ENCODE data around the gene MAP2K1. TPM values are rescaled to one million over a fixed set of nuclear protein-coding genes. Genes with fewer than 3 reads are reported as not detected.
"Not testable (repeated sequence)": the region's sequence is repeated elsewhere in the genome, so short reads cannot be mapped to it uniquely, and the experiment has no call there.

MAP2K1 gene
- total RNA-seq, 4 donors from 2014 or later: 13.2 to 46.4 (median 33.5) TPM

- H3K4me1 ChIP-seq: peaks cover 0 to 5% of the 10 kb centered on the region in 2 donors
- intact Hi-C loops (cut with DNase I; ENCODE audit: low total_unique reads): loop anchor here (5.0 kb wide), 1 partner anchor 107 kb away; the partner anchor contains the start of gene SNAPC5
- H3K4me3 ChIP-seq: no peak overlapping the region
- H3K9me3 ChIP-seq: no peaks in the 10 kb centered on the region
- no peaks in the 10 kb centered on the region for H3K27me3 ChIP-seq
- no peak for DNase-seq
- H3K36me3 ChIP-seq: no peaks in the 10 kb centered on the region
- no peak for TF ChIP-seq POLR2A (IDR thresholded peaks at IDR 0.05)
- H3K27ac ChIP-seq: no peak overlapping the region
These were observed 3.2 kb downstream of the MAP2K1 start for GRCh38 chr15:66389859-66390381.

DNA sequence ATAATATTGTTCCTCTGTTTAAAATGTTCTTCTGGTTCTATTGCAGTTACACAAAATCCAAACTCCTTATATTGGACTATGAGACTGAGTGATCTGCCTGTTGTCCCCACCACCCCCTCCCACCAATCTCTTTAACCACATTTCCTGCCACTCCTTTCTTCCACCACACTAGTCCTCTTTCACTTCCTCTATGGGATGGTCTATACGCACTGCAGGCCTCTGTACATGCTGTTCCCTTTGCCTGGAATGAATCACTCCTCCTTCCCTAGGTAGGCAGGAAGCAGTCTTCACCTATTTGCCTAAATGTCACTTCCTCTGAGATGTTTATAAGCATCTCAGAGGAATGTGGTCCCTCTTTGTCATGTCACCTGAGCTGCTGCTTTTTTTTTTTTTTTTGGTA is 4.0 kb downstream of the MAP2K1 start:
- Histone ChIP-seq H3K4me3 (no peak overlapping the region), H3K27me3 (no peaks in the 10 kb centered on the region), H3K27ac (no peak overlapping the region), H3K4me1 (peaks cover 0 to 5% of the 10 kb centered on the region in 2 donors), H3K36me3 (no peaks in the 10 kb centered on the region), H3K9me3 (no peaks in the 10 kb centered on the region)
- no peak for DNase-seq
- TF ChIP-seq CTCF (IDR thresholded peaks at IDR 0.05) (no peak), POLR2A (IDR thresholded peaks at IDR 0.05) (no peak)
- intact Hi-C loops (cut with DNase I; ENCODE audit: low total_unique reads): no loop called here

GRCh38 chr15:66393037-66393436 is 6.3 kb downstream of the MAP2K1 start:
- H3K9me3 ChIP-seq; H3K27me3 ChIP-seq; H3K4me1 ChIP-seq; intact Hi-C loops (cut with DNase I; ENCODE audit: low total_unique reads); H3K4me3 ChIP-seq; H3K27ac ChIP-seq; DNase-seq; H3K36me3 ChIP-seq: not testable (repeated sequence)

DNA sequence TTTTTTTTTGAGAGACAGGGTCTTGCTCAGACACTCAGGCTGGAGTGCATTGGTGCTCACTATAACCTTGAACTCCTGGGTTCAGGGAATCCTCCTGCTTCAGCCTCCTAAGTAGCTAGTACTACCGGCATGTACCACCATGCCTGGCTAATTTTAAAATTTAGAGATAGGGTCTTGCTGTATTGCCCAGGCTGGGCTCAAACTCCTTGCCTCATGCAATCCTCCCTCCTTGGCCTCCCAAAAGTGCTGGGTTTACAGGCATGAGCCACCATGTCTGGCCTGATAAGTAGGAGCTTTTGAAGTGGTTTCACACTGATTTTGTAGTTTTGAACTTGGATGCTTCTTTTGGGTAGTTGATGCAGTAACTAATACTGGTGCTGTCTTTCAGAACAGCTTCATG is 7.8 kb downstream of the MAP2K1 start:
- no peaks in the 10 kb centered on the region for H3K36me3 ChIP-seq
- TF ChIP-seq POLR2A (IDR thresholded peaks at IDR 0.05) (no peak), CTCF (IDR thresholded peaks at IDR 0.05) (no peak)
- DNase-seq: no peak
- no peaks in the 10 kb centered on the region for H3K27me3 ChIP-seq
- no peaks in the 10 kb centered on the region for H3K4me1 ChIP-seq
- H3K27ac ChIP-seq: no peak overlapping the region
- H3K9me3 ChIP-seq: no peaks in the 10 kb centered on the region
- intact Hi-C loops (cut with DNase I; ENCODE audit: low total_unique reads): no loop called here
- H3K4me3 ChIP-seq: no peak overlapping the region

GRCh38 chr15:66394915-66395314 is 8.2 kb downstream of the MAP2K1 start:
- no peaks in the 10 kb centered on the region for H3K27me3 ChIP-seq
- H3K36me3 ChIP-seq: no peaks in the 10 kb centered on the region
- no peaks in the 10 kb centered on the region for H3K4me1 ChIP-seq
- intact Hi-C loops (cut with DNase I; ENCODE audit: low total_unique reads): no loop called here
- TF ChIP-seq POLR2A (IDR thresholded peaks at IDR 0.05) (no peak), CTCF (IDR thresholded peaks at IDR 0.05) (no peak)
- H3K4me3 ChIP-seq: no peak overlapping the region
- no peak for DNase-seq
- no peaks in the 10 kb centered on the region for H3K9me3 ChIP-seq
- H3K27ac ChIP-seq: no peak overlapping the region

DNA sequence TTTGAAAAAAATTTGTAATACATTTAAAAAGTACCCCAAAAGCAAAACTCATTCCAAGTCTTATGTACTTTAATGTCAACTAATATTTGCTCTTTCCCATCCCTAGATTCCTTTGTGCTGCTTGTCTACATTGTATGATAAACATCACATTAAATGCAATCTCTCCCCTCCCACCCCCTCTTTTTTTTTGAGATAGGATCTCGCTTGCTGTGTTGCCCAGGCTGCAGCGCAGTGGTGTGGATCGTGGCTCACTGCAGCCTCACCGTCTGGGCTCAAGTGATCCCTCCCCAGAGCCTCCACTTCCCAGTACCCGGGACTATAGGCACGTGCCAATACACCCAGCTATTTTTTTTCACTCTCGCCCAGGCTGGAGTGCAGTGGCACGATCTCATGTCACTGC is 12.6 kb downstream of the MAP2K1 start:
- no peak overlapping the region for H3K4me3 ChIP-seq
- no peaks in the 10 kb centered on the region for H3K4me1 ChIP-seq
- H3K27me3 ChIP-seq: no peaks in the 10 kb centered on the region
- intact Hi-C loops (cut with DNase I; ENCODE audit: low total_unique reads): no loop called here
- no peaks in the 10 kb centered on the region for H3K36me3 ChIP-seq
- DNase-seq: no peak
- no peak overlapping the region for H3K27ac ChIP-seq
- no peak for TF ChIP-seq CTCF (IDR thresholded peaks at IDR 0.05)
- TF ChIP-seq POLR2A (IDR thresholded peaks at IDR 0.05): no peak
- H3K9me3 ChIP-seq: no peaks in the 10 kb centered on the region
